ENCODE data around the gene CRTC3.

Gene CRTC3

DNA sequence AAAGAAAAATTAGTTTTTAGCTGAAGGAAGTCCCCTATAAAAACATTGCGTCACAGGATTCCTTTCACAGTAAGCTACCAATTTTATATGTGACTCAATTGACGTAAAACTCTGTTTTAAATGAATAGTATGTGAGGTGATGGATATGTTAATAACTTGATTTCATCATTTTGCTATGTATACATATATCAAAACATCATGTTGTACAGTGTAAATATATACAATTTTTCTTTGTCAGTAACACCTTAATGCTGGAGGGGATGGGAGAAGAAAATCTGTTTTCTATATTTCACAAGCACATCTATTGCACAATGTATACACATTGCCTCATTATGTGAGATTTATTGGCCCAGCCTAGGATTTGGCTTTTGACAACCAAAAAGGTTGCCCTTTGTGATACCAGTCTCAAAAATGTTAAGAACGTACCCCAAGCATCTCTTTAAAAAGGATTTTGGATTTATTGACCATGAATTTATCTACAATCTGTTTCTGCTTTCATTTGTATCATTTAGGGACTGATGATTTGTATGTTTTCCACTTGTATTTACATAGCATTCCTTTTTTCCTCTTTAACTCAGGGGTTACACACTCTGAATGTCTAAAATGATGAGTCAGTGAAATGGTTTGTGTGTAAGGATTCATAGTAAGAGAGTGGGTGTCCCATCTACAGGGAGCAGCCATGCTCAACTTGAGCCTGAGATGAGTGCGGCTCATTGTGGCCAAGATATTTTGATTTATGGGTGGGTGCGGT is 62.6 kb downstream of the CRTC3 start:
- no peak for DNase-seq (ENCODE audit: low read depth)
- no peak overlapping the region for H3K4me3 ChIP-seq (ENCODE audit: low read depth, low read length)
- TF ChIP-seq, protein P1, sequence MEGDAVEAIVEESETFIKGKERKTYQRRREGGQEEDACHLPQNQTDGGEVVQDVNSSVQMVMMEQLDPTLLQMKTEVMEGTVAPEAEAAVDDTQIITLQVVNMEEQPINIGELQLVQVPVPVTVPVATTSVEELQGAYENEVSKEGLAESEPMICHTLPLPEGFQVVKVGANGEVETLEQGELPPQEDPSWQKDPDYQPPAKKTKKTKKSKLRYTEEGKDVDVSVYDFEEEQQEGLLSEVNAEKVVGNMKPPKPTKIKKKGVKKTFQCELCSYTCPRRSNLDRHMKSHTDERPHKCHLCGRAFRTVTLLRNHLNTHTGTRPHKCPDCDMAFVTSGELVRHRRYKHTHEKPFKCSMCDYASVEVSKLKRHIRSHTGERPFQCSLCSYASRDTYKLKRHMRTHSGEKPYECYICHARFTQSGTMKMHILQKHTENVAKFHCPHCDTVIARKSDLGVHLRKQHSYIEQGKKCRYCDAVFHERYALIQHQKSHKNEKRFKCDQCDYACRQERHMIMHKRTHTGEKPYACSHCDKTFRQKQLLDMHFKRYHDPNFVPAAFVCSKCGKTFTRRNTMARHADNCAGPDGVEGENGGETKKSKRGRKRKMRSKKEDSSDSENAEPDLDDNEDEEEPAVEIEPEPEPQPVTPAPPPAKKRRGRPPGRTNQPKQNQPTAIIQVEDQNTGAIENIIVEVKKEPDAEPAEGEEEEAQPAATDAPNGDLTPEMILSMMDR (IDR thresholded peaks at IDR 0.05; ENCODE audit: insufficient read depth, low read depth, low read length, missing control alignments), result no peak

DNA sequence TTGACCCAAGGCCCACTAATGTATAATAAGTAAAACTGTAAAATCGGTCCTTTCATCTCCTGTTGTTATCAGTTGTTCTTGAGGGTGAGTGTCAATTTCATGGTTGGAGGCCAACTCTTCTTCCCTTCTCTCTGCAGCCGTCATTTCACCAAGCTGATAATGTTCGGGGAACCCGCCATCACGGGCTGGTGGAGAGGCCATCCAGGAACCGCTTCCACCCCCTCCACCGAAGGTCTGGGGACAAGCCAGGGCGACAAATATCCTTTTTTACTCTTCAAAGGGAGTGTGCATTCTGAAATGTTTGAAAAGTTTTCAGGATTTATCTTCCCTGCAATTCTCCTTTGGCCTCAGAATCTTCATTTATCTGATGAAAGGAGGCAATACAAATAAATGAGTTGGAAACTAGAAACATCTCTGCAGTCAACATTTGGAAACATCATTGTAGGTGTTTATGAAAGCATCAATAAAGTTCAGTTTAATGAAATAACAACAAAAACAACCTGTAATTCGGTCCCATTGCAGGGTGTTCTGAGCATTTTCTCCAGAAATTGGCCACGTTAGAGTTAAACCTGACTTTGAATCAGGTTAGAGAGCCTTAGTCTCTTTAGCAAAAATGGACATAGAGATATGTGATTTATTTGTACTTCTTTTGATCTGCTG is 63.9 kb downstream of the CRTC3 start:
- peak overlapping the region; percentile 48 for H3K4me3 ChIP-seq (ENCODE audit: low read depth, low read length)
- TF ChIP-seq, protein P1 (IDR thresholded peaks at IDR 0.05; ENCODE audit: insufficient read depth, low read depth, low read length, missing control alignments), result no peak
- peak; percentile 22 for DNase-seq (ENCODE audit: low read depth)

DNA sequence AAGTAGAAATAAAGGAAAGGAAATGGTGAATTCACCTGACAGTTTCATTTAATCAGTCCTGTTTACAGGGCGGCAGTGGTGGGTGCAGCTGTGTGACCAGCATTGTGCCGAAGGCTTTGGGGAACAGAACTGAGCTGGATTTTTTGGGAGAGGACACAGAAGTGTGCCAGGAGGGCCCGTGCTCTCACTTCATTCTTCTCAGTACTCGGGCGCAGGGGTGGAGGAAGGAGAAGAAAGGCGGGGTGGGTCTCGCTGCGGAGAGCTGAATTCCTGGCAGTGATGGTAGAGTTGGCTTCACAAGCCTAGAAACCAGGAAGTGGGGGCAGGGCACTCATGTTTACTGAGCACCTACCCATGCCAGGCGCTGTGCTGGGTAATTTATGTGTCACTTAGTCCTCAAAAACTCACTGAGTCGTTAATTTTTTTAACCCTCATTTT is 64.6 kb downstream of the CRTC3 start:
- peak; percentile 86 for DNase-seq (ENCODE audit: low read depth)
- peak overlapping the region; percentile 48 for H3K4me3 ChIP-seq (ENCODE audit: low read depth, low read length)
- TF ChIP-seq, protein P1 (IDR thresholded peaks at IDR 0.05; ENCODE audit: insufficient read depth, low read depth, low read length, missing control alignments), result no peak

DNA sequence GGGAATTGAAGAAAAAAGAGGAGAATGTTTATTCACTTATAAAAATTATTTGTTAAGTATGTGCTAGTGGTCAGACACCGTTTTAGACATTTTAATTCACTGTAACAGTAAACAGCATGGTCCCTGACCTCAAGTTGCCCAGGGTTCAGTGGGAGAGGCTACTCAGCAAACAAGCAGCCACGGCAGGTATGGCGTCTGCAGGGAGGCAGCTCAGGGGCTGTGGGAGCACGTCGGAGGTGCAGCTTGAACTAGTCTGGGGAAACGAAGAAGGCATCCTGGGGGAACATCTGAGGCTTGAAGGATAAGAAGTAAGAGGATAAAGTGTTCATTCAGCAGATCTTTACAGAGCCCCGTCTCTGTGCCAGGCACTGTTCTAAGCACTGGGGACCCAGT is 66.0 kb downstream of the CRTC3 start:
- peak overlapping the region; percentile 32 for H3K4me3 ChIP-seq (ENCODE audit: low read depth, low read length)
- DNase-seq (ENCODE audit: low read depth), result peak; percentile 60
- TF ChIP-seq, protein P1 (IDR thresholded peaks at IDR 0.05; ENCODE audit: insufficient read depth, low read depth, low read length, missing control alignments), result no peak

DNA sequence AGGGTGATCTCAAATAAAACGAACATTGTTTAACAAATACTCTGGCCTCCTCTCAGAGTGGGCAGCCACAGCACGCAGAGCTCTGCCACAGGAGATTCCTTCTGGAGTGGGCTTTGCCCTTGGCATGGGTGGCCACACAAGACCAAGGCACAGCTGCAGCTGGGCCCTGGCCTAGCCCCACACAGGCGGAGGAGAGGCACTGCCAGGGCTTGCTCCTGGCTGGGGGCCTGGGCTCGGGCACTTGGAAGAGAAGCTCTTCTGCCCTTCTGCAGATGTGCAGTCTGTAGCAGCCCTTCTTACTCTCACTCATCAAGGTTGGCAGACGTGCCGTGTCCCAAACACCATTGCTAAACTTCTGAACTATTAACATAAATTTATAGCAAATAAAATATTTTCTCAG is 67.2 kb downstream of the CRTC3 start:
- peak overlapping the region; percentile 63 for H3K4me3 ChIP-seq (ENCODE audit: low read depth, low read length)
- peak; percentile 17 for DNase-seq (ENCODE audit: low read depth)
- TF ChIP-seq, protein P1 (IDR thresholded peaks at IDR 0.05; ENCODE audit: insufficient read depth, low read depth, low read length, missing control alignments), result no peak

DNA sequence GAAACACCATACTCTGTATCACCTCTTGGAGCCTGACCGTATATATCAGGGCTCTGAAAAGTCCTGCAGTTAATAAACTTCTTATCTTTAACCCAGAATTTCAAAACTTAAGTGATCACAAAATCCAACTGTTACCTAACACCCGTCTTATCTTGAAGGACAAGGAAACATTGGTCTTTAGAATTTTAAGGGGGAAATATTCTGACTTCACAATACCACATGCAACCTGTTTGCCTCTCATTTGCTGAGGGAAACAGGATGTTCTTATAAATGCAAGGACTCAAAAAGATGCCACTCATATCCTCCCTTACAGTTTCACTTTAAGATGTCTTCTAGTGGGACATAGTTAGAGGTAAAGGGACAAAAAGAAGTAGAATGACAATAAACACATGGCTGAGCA is 67.9 kb downstream of the CRTC3 start:
- peak; percentile 88 for DNase-seq (ENCODE audit: low read depth)
- TF ChIP-seq, protein P1 (IDR thresholded peaks at IDR 0.05; ENCODE audit: insufficient read depth, low read depth, low read length, missing control alignments), result no peak
- H3K4me3 ChIP-seq (ENCODE audit: low read depth, low read length), result peak overlapping the region; percentile 63

All from GM12865 (cell line).